Measurements from ENCODE around the gene ARHGEF17.

The ARHGEF17 gene

DNA sequence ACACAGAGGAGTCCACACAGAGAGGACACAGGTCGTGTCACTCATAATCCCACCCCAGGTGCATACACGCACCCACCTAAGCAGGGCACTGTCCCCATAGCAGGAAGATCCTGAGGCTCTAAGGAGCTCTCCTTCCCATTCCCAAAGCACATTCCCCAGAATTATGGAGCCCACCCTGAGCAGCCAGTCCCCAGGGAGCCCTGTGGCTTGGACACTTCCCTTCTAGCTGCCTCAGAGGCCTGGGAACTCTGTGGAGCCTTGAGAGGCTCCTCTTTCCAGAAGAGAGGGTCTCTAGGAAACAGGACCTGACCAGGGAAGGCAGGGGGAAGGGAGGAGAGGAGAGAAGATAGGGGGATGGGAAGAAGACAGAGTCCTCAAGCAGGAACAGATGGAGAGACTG, 29.8 kb downstream of the ARHGEF17 start:
- H3K4me1 ChIP-seq (ENCODE audit: low read length) = no peaks in the 10 kb centered on the region
- no peaks in the 10 kb centered on the region for H3K27me3 ChIP-seq (replicated peaks; ENCODE audit: insufficient read depth, low read length)
- no peak overlapping the region for H3K4me3 ChIP-seq (ENCODE audit: low read length)
- no peaks in the 10 kb centered on the region for H3K9me2 ChIP-seq (replicated peaks; ENCODE audit: insufficient read depth, low read length)
- H3K9me3 ChIP-seq (replicated peaks; ENCODE audit: insufficient read depth, low read length) = no peaks in the 10 kb centered on the region
- no peak overlapping the region for H3K4me2 ChIP-seq (ENCODE audit: low read depth, low read length)
- no peak for DNase-seq
- H3K9ac ChIP-seq (ENCODE audit: low read length) = no peak overlapping the region
- TF ChIP-seq EZH2phosphoT487 (IDR thresholded peaks at IDR 0.05; ENCODE audit: low read length) (no peak), CTCF (IDR thresholded peaks at IDR 0.05; ENCODE audit: low read length) (no peak), EZH2 (optimal IDR thresholded peaks at IDR 0.05; ENCODE audit: low read depth, low read length) (no peak)
- no peak overlapping the region for H2AFZ ChIP-seq (ENCODE audit: low read length)
- no peaks in the 10 kb centered on the region for H4K20me1 ChIP-seq (ENCODE audit: insufficient read depth, low read length)
- no peaks in the 10 kb centered on the region for H3F3A ChIP-seq (ENCODE audit: insufficient read depth, low read length)
- H3K36me3 ChIP-seq (replicated peaks; ENCODE audit: insufficient read depth, low read length) = no peaks in the 10 kb centered on the region
- H3K27ac ChIP-seq (ENCODE audit: low read length) = no peak overlapping the region
- no peaks in the 10 kb centered on the region for H3K79me2 ChIP-seq (ENCODE audit: low read length)

GRCh38 chr11:73338279-73338678, 30.2 kb downstream of the ARHGEF17 start:
- no peak for TF ChIP-seq CTCF (IDR thresholded peaks at IDR 0.05; ENCODE audit: low read length)
- no peak for TF ChIP-seq EZH2 (optimal IDR thresholded peaks at IDR 0.05; ENCODE audit: low read depth, low read length)
- TF ChIP-seq EZH2phosphoT487 (IDR thresholded peaks at IDR 0.05; ENCODE audit: low read length) = no peak
- Histone ChIP-seq H3K79me2 (ENCODE audit: low read length) (no peaks in the 10 kb centered on the region), H3F3A (ENCODE audit: insufficient read depth, low read length) (no peaks in the 10 kb centered on the region), H3K36me3 (replicated peaks; ENCODE audit: insufficient read depth, low read length) (no peaks in the 10 kb centered on the region), H4K20me1 (ENCODE audit: insufficient read depth, low read length) (no peaks in the 10 kb centered on the region), H3K27me3 (replicated peaks; ENCODE audit: insufficient read depth, low read length) (no peaks in the 10 kb centered on the region), H3K9me2 (replicated peaks; ENCODE audit: insufficient read depth, low read length) (no peaks in the 10 kb centered on the region), H3K4me1 (ENCODE audit: low read length) (no peaks in the 10 kb centered on the region), H3K27ac (ENCODE audit: low read length) (no peak overlapping the region), H3K9ac (ENCODE audit: low read length) (no peak overlapping the region), H3K4me2 (ENCODE audit: low read depth, low read length) (no peak overlapping the region), H3K9me3 (replicated peaks; ENCODE audit: insufficient read depth, low read length) (no peaks in the 10 kb centered on the region), H3K4me3 (ENCODE audit: low read length) (no peak overlapping the region), H2AFZ (ENCODE audit: low read length) (no peak overlapping the region)
- DNase-seq = no peak

GRCh38 chr11:73340164-73340563, 32.1 kb downstream of the ARHGEF17 start:
- no peak overlapping the region for H3K9ac ChIP-seq (ENCODE audit: low read length)
- no peak overlapping the region for H3K4me3 ChIP-seq (ENCODE audit: low read length)
- H4K20me1 ChIP-seq (ENCODE audit: insufficient read depth, low read length) = no peaks in the 10 kb centered on the region
- H3K4me2 ChIP-seq (ENCODE audit: low read depth, low read length) = no peak overlapping the region
- H3F3A ChIP-seq (ENCODE audit: insufficient read depth, low read length) = no peaks in the 10 kb centered on the region
- H3K4me1 ChIP-seq (ENCODE audit: low read length) = no peaks in the 10 kb centered on the region
- TF ChIP-seq EZH2 (optimal IDR thresholded peaks at IDR 0.05; ENCODE audit: low read depth, low read length) (no peak), EZH2phosphoT487 (IDR thresholded peaks at IDR 0.05; ENCODE audit: low read length) (no peak), CTCF (IDR thresholded peaks at IDR 0.05; ENCODE audit: low read length) (no peak)
- no peak overlapping the region for H2AFZ ChIP-seq (ENCODE audit: low read length)
- no peaks in the 10 kb centered on the region for H3K27me3 ChIP-seq (replicated peaks; ENCODE audit: insufficient read depth, low read length)
- no peaks in the 10 kb centered on the region for H3K36me3 ChIP-seq (replicated peaks; ENCODE audit: insufficient read depth, low read length)
- no peak for DNase-seq
- H3K9me2 ChIP-seq (replicated peaks; ENCODE audit: insufficient read depth, low read length) = no peaks in the 10 kb centered on the region
- no peaks in the 10 kb centered on the region for H3K79me2 ChIP-seq (ENCODE audit: low read length)
- H3K9me3 ChIP-seq (replicated peaks; ENCODE audit: insufficient read depth, low read length) = no peaks in the 10 kb centered on the region
- no peak overlapping the region for H3K27ac ChIP-seq (ENCODE audit: low read length)

All from MM.1S (cell line).